ENCODE data around the gene STAP2.

STAP2 gene

DNA sequence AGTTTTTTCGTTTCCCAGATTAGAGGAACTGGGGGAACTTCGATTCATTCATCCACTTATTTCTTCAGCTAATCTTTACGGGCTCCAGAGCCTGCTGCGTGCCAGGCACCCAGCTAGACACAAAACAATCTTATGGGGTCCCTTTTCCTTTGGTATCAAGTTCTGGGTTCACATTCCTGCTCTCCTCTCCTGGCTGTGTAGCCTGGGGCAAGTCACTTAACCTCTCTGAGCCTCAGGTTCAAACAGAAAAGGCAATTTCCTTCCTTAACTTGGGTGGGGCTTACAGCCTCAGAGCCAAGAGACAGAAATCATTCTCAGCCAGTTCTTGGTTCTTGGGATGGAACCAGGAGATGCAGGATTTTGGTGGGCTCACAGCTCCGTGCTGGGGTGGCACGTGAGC is 53.7 kb downstream of the STAP2 start:
- no peak overlapping the region for H3K9ac ChIP-seq (ENCODE audit: low read length)
- no peaks in the 10 kb centered on the region for H4K20me1 ChIP-seq (ENCODE audit: low read depth, low read length)
- no peaks in the 10 kb centered on the region for H3K79me2 ChIP-seq (ENCODE audit: insufficient read depth, low read length)
- TF ChIP-seq, protein P1, sequence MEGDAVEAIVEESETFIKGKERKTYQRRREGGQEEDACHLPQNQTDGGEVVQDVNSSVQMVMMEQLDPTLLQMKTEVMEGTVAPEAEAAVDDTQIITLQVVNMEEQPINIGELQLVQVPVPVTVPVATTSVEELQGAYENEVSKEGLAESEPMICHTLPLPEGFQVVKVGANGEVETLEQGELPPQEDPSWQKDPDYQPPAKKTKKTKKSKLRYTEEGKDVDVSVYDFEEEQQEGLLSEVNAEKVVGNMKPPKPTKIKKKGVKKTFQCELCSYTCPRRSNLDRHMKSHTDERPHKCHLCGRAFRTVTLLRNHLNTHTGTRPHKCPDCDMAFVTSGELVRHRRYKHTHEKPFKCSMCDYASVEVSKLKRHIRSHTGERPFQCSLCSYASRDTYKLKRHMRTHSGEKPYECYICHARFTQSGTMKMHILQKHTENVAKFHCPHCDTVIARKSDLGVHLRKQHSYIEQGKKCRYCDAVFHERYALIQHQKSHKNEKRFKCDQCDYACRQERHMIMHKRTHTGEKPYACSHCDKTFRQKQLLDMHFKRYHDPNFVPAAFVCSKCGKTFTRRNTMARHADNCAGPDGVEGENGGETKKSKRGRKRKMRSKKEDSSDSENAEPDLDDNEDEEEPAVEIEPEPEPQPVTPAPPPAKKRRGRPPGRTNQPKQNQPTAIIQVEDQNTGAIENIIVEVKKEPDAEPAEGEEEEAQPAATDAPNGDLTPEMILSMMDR (IDR thresholded peaks at IDR 0.05; ENCODE audit: insufficient read depth, low read length, poor library complexity, severe bottlenecking) = no peak
- TF ChIP-seq EZH2phosphoT487 (conservative IDR thresholded peaks at IDR 0.05; ENCODE audit: low read length) = no peak
- no peaks in the 10 kb centered on the region for H3K9me3 ChIP-seq (ENCODE audit: insufficient read depth, low read length)
- H3K9me2 ChIP-seq (replicated peaks; ENCODE audit: insufficient read depth, low read length) = no peaks in the 10 kb centered on the region
- no peaks in the 10 kb centered on the region for H3K36me3 ChIP-seq (ENCODE audit: low read length)
- H3K4me2 ChIP-seq (ENCODE audit: low read depth, low read length, poor library complexity, severe bottlenecking) = no peak overlapping the region
- no peaks in the 10 kb centered on the region for H3K27me3 ChIP-seq (ENCODE audit: low read length)
- no peak overlapping the region for H3K27ac ChIP-seq (ENCODE audit: low read depth, low read length)
- H3K4me3 ChIP-seq (ENCODE audit: insufficient read depth, low read length, poor library complexity, severe bottlenecking) = no peak overlapping the region
- no peak overlapping the region for H2AFZ ChIP-seq (ENCODE audit: low read depth, low read length, severe bottlenecking)
- H3F3A ChIP-seq (ENCODE audit: insufficient read depth) = no peaks in the 10 kb centered on the region

DNA sequence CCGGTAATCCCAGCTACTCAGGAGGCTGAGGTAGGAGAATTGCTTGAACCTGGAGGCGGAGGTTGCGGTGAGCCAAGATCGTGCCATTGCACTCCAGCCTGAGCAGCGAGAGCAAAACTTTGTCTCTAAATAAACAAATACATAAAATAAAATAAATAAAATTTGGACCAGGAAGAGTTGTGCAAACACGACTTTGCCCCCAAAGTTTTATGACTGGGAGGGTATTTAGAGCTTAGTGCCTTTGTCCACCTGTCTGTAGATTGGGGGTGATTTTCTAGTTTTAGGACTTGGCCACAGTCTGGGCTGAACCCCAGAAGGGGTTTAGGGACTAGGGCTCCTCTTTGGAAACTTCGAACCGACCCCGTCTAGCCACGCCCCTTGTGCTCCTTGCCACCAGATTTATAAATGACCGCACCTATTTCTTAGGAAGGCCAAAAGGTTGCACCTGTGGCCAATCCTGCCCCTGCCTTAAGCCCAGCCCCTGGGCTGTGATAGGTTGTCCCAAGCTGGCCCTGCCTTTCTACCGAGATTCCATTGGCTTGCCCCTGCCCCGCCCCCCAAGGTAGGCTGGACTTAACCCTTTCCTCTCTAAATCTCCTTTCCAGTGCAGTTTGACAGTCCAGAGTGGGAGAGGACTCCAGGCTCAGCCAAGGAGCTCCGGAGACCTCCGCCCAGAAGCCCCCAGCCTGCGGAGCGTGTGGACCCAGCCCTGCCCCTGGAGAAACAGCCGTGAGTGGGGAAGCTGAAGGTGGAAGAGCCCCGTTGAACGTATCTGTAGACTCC is 54.3 kb downstream of the STAP2 start:
- no peak overlapping the region for H3K4me2 ChIP-seq (ENCODE audit: low read depth, low read length, poor library complexity, severe bottlenecking)
- no peaks in the 10 kb centered on the region for H3K9me2 ChIP-seq (replicated peaks; ENCODE audit: insufficient read depth, low read length)
- no peak overlapping the region for H3K9ac ChIP-seq (ENCODE audit: low read length)
- H3K27me3 ChIP-seq (ENCODE audit: low read length) = no peaks in the 10 kb centered on the region
- no peaks in the 10 kb centered on the region for H3K79me2 ChIP-seq (ENCODE audit: insufficient read depth, low read length)
- no peak overlapping the region for H3K4me3 ChIP-seq (ENCODE audit: insufficient read depth, low read length, poor library complexity, severe bottlenecking)
- H3K36me3 ChIP-seq (ENCODE audit: low read length) = no peaks in the 10 kb centered on the region
- no peak overlapping the region for H2AFZ ChIP-seq (ENCODE audit: low read depth, low read length, severe bottlenecking)
- H4K20me1 ChIP-seq (ENCODE audit: low read depth, low read length) = no peaks in the 10 kb centered on the region
- TF ChIP-seq, protein P1 (IDR thresholded peaks at IDR 0.05; ENCODE audit: insufficient read depth, low read length, poor library complexity, severe bottlenecking) = no peak
- TF ChIP-seq EZH2phosphoT487 (conservative IDR thresholded peaks at IDR 0.05; ENCODE audit: low read length) = no peak
- H3K9me3 ChIP-seq (ENCODE audit: insufficient read depth, low read length) = no peaks in the 10 kb centered on the region
- no peaks in the 10 kb centered on the region for H3F3A ChIP-seq (ENCODE audit: insufficient read depth)
- no peak overlapping the region for H3K27ac ChIP-seq (ENCODE audit: low read depth, low read length)

DNA sequence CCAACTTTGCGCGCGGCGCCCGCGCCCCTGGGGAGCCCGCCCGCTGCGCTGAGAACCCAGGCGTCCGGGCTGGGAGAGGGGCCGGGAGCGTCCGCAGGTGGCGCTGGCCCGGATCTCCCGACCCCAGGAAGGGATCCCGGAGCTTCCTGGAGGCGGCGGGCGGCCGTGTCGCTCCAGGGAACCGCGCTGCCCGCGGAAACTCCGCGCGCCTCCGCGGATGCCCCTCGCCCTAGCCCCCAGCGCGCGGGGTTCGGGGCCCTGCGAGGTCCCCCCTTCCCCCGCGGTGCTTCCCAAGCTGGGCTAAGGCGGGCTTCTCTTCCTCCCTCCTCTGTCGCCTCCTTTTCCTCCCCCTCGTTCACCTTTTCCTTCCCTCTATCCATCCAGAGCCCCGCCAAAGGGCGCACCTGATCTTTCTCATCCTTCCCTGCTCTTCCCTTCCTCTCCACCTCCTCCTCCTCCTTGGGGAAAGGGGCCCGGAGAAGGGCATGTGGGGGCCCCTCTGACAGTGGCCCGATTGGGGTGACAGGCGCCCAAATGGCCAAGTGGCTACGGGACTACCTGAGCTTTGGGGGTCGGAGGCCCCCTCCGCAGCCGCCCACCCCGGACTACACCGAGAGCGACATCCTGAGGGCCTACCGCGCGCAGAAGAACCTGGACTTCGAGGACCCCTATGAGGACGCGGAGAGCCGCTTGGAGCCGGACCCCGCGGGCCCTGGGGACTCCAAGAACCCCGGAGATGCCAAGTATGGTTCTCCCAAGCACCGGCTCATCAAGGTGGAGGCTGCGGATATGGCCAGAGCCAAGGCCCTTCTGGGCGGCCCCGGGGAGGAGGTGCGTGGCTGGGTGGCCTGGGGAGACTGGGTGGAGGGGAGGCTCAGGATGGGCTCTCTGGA is 58.9 kb downstream of the STAP2 start:
- Histone ChIP-seq H3K27ac (ENCODE audit: low read depth, low read length) (no peak overlapping the region), H3K36me3 (ENCODE audit: low read length) (no peaks in the 10 kb centered on the region), H2AFZ (ENCODE audit: low read depth, low read length, severe bottlenecking) (no peak overlapping the region), H3K9me3 (ENCODE audit: insufficient read depth, low read length) (no peaks in the 10 kb centered on the region), H3K9me2 (replicated peaks; ENCODE audit: insufficient read depth, low read length) (no peaks in the 10 kb centered on the region), H3K27me3 (ENCODE audit: low read length) (no peaks in the 10 kb centered on the region), H4K20me1 (ENCODE audit: low read depth, low read length) (no peaks in the 10 kb centered on the region), H3K4me2 (ENCODE audit: low read depth, low read length, poor library complexity, severe bottlenecking) (no peak overlapping the region), H3F3A (ENCODE audit: insufficient read depth) (no peaks in the 10 kb centered on the region), H3K79me2 (ENCODE audit: insufficient read depth, low read length) (no peaks in the 10 kb centered on the region), H3K4me3 (ENCODE audit: insufficient read depth, low read length, poor library complexity, severe bottlenecking) (no peak overlapping the region), H3K9ac (ENCODE audit: low read length) (no peak overlapping the region)
- no peak for TF ChIP-seq EZH2phosphoT487 (conservative IDR thresholded peaks at IDR 0.05; ENCODE audit: low read length)
- TF ChIP-seq, protein P1 (IDR thresholded peaks at IDR 0.05; ENCODE audit: insufficient read depth, low read length, poor library complexity, severe bottlenecking) = no peak
